ENCODE data around the gene KCNN3.

The KCNN3 gene

GRCh38 chr1:154838988-154839387 is 31.1 kb downstream of the KCNN3 start:
- DNase-seq = no peak

- no peak for DNase-seq
Observed at GRCh38 chr1:154838461-154838860, 31.6 kb downstream of the KCNN3 start.

- no peak for DNase-seq
Observed at GRCh38 chr1:154837672-154838171, 32.4 kb downstream of the KCNN3 start.

DNA sequence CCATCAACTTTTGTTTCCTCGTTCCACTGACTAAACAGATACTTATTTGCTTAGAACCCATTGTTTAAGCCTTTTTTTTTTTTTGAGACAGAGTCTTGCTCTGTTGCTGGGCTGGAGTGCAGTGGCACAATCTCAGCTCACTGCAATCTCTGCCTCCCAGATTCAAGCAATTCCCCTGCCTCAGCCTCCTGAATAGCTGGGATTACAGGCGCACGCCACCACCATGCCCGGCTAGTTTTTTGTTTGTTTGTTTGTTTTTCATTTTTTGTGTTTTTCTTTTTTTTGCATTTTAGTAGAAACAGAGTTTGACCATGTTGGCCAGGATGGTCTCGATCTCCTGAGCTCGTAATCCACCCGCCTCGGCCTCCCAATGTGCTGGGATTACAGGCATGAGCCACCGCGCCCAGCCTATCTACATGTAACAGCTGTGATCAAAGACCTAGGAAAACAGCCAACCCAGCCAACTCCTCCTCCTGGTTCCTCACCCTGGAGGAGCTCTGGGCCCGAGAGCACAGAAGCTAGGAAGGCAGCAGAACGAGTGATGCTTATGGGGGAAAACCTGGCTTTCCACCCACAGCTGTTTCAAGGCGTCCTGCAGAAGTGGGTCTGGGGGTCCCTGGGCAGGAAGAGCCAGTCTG is 32.9 kb downstream of the KCNN3 start:
- DNase-seq = no peak

DNA sequence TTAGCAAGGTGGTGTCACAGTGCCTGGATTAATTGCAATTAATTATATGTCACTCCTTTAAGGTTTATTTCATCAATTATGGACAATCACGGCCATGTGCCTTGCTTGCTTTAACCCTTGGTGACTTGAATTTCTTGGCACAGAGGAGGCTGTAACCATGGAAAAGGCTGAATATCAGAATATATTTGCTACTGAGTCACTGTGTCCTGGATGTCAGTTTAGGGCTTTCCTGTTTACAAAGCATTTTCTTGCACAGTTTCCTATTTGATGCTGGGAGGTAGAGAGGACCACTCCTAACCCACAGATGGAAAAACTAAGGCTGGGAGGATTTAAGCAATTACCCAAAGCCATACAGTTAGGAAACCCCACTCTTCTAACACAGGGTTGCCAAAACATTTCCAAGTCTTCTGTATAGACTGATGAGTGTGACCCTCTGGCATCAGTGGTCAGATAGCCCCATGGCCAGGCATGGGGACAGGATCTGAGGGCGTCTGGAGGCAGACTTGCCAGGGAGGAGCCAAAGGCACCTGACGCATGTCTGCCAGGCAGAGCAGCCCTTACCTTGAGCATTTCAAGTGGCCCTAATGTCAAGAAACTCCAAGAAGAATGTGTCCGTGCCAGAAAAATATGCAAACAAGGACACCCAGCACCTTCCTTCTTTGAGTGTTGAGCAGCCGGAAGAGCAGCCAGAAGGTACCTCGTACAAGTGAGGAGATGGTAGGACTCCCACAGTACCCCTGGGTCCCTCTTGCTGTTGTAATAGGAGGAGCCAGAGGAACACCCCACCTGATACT is 34.4 kb downstream of the KCNN3 start:
- DNase-seq = no peak

- no peak for DNase-seq
Observed at GRCh38 chr1:154833841-154834240, 36.2 kb downstream of the KCNN3 start.

DNA sequence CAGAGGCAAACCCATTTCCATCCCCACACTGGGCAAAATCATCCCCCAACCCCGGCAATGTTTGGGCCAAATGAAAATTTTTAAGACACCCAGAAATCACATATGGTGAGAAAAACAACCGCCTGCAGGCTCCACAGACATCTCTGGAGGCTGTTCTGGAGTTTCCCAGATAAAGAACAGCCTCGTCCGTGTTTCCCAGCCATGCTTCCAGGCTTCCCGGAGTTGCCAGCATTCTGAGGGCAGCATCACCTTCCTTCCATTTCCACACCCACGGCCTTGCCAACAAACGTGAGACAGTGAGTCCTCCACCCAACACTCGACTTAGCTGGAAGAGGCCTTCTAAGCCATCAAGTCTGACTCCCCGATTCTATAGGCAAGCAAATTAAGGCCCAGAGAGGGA is 36.9 kb downstream of the KCNN3 start:
- DNase-seq = no peak

DNA sequence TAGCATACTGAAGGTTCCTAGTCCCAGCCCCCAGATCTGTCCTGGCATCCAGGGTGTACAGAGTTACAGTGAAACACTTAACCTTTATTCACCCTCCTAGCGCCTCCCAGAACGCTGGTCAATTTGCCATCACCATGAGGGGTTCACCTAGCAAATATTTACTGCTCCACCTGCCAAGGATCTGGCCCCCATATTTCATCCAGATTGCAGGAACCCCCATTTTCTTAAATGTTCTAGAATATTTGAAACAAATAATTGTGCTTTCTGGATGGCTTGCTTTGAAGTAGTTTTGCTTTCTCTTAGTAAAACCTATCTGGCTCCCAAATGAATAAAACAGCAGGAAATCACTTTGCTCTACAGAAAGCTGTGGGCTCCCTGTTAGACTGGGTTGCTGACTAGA is 37.7 kb downstream of the KCNN3 start:
- no peak for DNase-seq

- no peak for DNase-seq
Observed at GRCh38 chr1:154831462-154831861, 38.6 kb downstream of the KCNN3 start.

DNA sequence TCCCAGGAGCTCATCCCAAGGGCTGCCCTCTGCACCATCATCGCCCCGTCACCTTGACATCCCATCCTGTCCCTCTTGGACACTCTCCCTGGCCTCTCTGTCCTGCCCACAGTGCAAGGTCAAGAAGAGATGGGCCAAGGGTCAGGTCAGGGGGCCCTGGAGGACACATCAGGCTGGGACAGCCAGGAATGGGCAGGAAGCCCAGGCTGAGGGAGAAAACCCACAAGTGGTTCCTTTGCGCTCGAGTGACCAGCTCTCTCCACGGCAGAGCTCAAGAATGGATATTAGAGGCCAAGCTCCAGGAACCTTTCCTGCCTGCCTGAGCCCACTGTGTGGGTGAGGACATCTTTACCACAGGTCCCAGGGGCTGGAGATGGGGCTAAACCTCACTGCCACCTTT is 41.0 kb downstream of the KCNN3 start:
- no peak for DNase-seq

GRCh38 chr1:154824179-154825000 is 45.7 kb downstream of the KCNN3 start:
- no peak for DNase-seq

DNA sequence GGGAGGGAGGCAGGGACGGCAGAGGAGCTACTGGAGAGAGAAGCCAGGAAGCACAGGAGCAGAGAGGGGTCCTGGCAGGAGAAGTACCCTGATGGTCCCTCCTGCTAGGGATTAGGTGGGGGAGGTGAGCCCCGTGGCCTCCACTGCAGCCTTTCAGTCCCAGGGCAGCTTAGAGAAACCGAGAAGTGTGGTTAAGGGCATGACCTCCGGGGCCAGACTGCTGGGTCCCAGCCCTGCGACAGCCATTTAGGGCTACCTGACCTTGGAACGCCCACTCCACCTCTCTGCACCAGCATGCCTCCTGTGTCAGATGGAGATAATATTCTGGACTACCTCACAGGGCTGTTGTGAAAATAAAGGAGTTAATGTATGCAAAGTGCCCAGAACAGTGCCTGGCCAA is 47.4 kb downstream of the KCNN3 start:
- DNase-seq = no peak

GRCh38 chr1:154822233-154822632 is 47.8 kb downstream of the KCNN3 start:
- no peak for DNase-seq

GRCh38 chr1:154821083-154821482 is 49.0 kb downstream of the KCNN3 start:
- no peak for DNase-seq

DNA sequence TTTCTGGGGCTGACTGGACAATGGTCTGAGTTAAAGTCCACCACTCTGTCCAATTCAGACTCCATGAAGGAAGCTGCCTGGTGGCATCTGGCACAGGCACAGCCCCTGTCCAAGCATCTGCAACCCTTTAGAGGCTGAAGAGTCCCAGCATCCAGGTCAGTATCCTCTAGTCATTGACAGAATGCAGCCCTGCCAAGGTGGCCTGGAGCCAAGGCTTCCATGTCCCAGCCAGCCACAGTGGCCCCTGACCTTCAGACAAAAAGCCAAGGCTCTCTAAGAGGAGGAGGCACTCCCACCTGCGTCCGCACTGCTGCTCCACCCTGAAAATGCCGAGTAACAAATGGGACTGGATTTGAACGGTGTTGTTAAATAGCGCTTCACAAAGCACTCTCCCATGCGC is 49.4 kb downstream of the KCNN3 start:
- no peak for DNase-seq

DNA sequence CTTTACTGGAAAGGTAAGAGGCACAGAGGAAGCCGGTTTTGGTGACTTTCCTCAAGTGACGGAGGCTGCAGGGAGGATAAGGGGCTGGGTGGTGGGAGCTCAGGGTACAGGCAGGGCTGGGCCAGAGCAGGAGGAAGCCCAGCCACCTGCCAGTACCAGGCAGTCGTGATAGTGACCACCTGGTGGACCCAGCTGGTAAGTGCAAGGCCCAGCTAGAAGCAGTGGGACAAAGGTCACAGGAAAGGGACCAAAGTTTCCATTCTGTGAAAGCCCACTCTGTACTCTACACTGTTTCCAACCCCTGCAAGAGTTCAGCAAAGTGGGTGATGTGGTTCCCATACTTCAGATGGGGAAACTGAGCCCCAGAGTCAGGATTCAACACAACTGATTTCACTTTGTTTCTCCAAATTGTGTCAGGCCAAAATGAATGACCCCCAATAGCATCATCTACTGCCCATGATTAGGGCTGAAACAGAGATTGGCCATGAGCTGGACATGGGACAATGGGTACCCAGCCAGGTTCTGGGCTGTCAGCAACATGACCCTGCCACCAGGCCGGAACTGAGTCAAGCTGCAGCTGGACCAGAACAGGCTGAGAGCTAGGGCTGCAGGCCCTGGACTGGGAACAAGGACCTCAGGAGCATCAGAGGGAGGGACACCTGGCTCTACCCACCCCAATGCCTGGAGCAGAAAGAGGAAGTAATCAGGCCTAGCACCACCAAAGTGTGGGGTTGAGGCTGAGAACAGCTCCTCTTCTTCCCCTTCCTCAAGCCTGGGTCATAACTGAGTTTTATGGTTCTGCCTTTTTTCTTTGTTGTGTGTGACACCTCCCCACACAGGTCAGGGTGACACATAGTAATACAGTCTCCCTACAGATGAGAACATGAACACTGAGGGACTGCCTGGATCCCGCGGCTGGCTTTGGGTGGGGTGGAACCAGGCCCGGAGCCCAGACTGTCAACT is 50.2 kb downstream of the KCNN3 start:
- DNase-seq = peak; percentile 66

DNA sequence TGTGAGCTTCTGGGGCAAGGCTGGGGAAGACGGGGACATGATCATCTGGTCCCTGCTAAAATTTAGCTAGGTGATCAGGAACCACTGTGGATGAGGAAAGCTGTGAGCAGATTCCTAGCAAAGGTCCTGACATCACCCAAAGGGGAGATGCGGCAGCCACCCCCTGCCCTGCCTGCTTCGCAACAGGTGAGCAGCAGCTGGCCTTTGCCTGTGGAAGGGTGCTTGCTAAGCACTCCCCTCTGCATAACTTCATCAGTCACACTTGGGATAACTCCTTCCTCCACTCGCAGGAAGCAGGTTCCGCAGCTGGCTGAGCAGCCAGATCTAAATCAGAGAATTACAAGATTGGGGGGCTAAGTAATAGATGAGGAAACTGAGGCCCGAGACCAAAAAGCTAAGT is 51.2 kb downstream of the KCNN3 start:
- DNase-seq = no peak

DNA sequence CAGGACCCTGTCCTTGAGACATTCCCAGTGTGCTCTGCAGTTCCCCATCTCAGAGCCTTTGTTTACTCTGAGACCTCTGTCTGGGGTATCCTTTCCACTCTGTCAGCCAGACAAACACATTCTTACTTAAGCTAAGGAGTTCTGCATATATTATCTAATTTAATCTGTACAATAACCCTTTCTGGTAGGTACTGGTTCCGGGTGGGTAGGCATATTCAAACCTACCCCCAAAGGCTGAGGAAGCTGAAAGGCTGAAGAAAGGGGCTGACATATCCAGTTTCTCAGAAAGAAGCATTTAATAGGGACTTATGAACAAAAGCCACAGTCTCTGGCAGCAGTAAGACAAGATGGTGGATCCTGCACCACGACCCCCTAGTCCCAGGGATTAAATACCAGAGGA is 53.1 kb downstream of the KCNN3 start:
- no peak for DNase-seq

- no peak for DNase-seq
Observed at GRCh38 chr1:154816369-154816768, 53.7 kb downstream of the KCNN3 start.

GRCh38 chr1:154813846-154814505 is 56.1 kb downstream of the KCNN3 start:
- no peak for DNase-seq

DNA sequence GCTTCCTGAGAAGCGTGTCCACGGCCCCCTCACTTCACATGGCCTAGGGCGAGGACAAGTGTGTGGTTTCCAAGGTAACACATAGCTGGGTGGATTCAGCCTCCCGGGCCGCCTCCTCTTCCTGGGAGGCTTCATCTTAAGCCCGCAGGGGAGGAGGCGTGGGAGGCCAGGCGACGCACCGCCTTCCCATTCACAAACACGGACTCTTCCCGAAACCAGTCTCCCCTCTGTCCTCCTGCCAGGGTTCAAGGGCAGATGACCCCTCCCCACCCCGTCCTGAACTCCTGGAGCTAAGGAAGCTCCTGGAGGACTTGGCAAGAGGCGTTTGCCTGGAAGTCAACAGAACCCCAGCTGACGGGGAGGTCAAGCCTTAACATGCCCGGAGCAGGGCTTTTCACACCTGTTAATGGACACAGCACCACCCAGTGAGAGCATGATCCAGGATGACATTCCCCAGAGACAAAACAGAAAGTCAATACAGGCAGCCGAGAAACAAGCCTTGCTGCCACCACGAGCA is 56.7 kb downstream of the KCNN3 start:
- DNase-seq = no peak

GRCh38 chr1:154812877-154813276 is 57.2 kb downstream of the KCNN3 start:
- no peak for DNase-seq
